Left ventricle myocardium inferior (tissue), 1 donor: Measurements from ENCODE around the gene GSTM2. TPM values are rescaled to one million over a fixed set of nuclear protein-coding genes. Genes with fewer than 3 reads are reported as not detected.
"Not testable (repeated sequence)": the region's sequence is repeated elsewhere in the genome, so short reads cannot be mapped to it uniquely, and the experiment has no call there.

Experiments
- DNase-seq: peaks from one replicate; pipeline ENCODE4 v3.0.0-alpha.2; 2020
- H3K27ac ChIP-seq: fragments of 200-600 bp; replicated peaks from 2 replicates; pipeline ENCODE4 v1.8.0; 2021
- H3K27me3 ChIP-seq: fragments of 200-600 bp; 2 replicates; pipeline ENCODE4 v1.8.0; 2021; ENCODE audit warnings: low read depth
- H3K36me3 ChIP-seq: fragments of 200-600 bp; 2 replicates; pipeline ENCODE4 v1.8.0; 2021
- H3K4me1 ChIP-seq: fragments of 200-600 bp; 2 replicates; pipeline ENCODE4 v1.8.0; 2021
- H3K4me3 ChIP-seq: fragments of 200-600 bp; 2 replicates; pipeline ENCODE4 v1.8.0; 2021; ENCODE audit warnings: mild to moderate bottlenecking, moderate library complexity
- H3K9me3 ChIP-seq: fragments of 200-600 bp; replicated peaks from 2 replicates; pipeline ENCODE4 v1.8.0; 2021
- intact Hi-C: fragments of 100-400 bp; cut with micrococcal nuclease; formaldehyde crosslinking; loops from one replicate; pipeline ENCODE4 v1.11.0; 2022
- total RNA-seq: library from RNA; stranded (reverse); fragmentation: NEBNext Ultra II Directional; extraction: Animal tissue kit (Norgen Biotek cat#: 25700); gene quantifications from one replicate; pipeline ENCODE4 v1.2.1, GENCODE V29; 2021
- TF ChIP-seq, protein P1 (sequence below): fragments of 200-600 bp; IDR thresholded peaks from 2 replicates; pipeline ENCODE4 v1.8.0; 2021; ENCODE audit warnings: antibody characterized with exemption, mild to moderate bottlenecking, borderline replicate concordance
- donor health status: DM: no; HTN: yes; CAD: no; lungs with severe emphysema.

GSTM2 gene
- total RNA-seq, 1 donor from 2014 or later = 67.3 TPM

DNA sequence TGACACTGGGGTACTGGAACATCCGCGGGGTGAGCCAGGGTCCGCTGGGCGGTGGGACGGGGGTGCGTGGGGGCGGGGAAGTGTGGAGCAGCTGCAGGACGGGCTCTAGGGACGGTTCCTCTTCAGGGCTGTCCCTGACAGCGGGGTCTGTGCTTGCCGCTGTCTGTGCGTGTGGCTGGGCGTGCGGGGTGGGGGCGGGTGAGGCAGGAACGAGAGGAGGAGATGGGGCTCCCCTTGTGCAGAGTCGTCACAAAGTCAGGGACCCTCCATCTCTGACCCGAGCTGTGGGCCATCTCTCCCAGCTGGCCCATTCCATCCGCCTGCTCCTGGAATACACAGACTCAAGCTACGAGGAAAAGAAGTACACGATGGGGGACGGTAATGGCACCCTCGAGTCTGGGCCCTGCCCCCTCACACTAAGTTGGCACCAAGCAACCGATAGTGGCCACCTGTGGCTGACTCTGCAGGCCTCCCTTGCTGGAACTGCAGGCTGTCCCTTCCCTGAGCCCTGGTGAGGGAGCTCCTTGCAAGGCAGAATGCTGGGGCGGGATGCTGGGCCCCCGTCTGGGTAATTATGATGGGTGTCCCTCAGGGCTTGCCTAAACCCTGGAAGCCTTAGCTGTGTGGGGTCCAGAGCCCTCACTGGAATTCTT, 392 bp downstream of the GSTM2 start:
- no peaks in the 10 kb centered on the region for H3K27me3 ChIP-seq
- TF ChIP-seq, protein P1, sequence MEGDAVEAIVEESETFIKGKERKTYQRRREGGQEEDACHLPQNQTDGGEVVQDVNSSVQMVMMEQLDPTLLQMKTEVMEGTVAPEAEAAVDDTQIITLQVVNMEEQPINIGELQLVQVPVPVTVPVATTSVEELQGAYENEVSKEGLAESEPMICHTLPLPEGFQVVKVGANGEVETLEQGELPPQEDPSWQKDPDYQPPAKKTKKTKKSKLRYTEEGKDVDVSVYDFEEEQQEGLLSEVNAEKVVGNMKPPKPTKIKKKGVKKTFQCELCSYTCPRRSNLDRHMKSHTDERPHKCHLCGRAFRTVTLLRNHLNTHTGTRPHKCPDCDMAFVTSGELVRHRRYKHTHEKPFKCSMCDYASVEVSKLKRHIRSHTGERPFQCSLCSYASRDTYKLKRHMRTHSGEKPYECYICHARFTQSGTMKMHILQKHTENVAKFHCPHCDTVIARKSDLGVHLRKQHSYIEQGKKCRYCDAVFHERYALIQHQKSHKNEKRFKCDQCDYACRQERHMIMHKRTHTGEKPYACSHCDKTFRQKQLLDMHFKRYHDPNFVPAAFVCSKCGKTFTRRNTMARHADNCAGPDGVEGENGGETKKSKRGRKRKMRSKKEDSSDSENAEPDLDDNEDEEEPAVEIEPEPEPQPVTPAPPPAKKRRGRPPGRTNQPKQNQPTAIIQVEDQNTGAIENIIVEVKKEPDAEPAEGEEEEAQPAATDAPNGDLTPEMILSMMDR = no peak
- H3K36me3 ChIP-seq = peaks cover 12% of the 10 kb centered on the region
- H3K27ac ChIP-seq = peak overlapping the region; percentile 63
- no peaks in the 10 kb centered on the region for H3K9me3 ChIP-seq
- H3K4me3 ChIP-seq = peak overlapping the region; percentile 73
- H3K4me1 ChIP-seq = peaks cover 29% of the 10 kb centered on the region
- no peak for DNase-seq
- intact Hi-C loops = no loop called here

DNA sequence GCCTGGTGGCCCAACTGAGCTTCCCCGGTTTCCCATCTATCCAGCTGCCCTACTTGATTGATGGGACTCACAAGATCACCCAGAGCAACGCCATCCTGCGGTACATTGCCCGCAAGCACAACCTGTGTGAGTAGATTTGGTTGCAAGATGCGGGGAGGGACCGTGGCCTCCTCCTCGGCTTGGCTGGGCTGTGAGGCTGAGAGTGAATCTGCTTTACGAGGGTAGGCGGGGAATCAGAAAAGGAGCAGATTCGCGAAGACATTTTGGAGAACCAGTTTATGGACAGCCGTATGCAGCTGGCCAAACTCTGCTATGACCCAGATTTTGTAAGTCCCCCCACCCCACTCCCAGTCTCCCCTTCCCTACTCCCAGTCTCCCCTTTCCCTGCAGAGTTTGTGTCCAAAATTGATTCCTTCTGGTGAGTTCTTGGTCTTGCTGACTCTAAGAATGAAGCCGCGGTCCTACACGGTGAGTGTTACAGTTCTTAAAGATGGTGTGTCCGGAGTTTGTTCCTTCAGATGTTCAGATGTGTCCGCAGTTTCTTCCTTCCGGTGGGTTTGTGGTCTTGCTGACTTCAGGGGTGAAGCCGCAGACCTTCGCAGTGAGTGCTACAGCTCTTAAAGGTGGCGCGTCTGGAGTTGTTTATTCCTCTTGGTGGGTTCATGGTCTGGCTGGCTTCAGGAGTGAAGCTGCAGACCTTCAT, 1.5 kb downstream of the GSTM2 start:
- H3K4me1 ChIP-seq = peaks cover 21% of the 10 kb centered on the region
- intact Hi-C loops = no loop called here
- no peaks in the 10 kb centered on the region for H3K27me3 ChIP-seq
- H3K36me3 ChIP-seq = peaks cover 15% of the 10 kb centered on the region
- no peak overlapping the region for H3K4me3 ChIP-seq
- DNase-seq = no peak
- TF ChIP-seq, protein P1 = no peak
- no peaks in the 10 kb centered on the region for H3K9me3 ChIP-seq
- no peak overlapping the region for H3K27ac ChIP-seq

DNA sequence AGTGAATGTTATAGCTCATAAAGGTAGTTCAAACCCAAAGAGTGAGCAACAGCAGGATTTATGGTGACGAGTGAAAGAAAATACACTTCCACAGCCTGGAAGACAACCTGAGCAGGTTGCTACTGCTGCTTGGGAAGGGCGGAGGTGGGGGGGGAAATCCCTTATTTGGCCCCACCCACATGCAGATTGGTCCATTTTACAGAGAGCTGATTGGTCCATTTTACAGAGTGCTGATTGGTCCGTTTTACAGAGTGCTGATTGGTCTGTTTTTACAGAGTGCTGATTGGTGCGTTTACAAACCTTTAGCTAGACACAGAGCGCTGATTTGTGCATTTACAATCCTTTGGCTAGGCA, 2.1 kb downstream of the GSTM2 start:
- H3K36me3 ChIP-seq = peaks cover 12% of the 10 kb centered on the region
- intact Hi-C loops, H3K27ac ChIP-seq, H3K4me3 ChIP-seq, H3K9me3 ChIP-seq, DNase-seq, H3K27me3 ChIP-seq: not testable (repeated sequence)
- peaks cover 21% of the 10 kb centered on the region for H3K4me1 ChIP-seq

DNA sequence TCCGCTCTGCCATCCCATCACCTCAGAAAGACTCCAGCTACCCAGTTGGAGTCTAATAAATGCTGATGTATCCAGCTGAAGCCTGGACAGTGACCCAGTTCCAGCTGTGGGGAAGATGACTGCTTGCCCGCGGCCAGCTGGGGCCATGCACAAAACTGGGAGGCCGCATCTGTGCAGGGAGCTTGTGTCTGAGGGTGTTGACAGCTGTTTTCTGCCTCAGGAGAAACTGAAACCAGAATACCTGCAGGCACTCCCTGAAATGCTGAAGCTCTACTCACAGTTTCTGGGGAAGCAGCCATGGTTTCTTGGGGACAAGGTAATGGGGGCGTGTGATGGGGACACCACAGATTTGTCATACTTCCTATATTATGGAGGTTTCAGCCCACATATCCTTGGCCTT, 3.2 kb downstream of the GSTM2 start:
- Histone ChIP-seq H3K27me3 (no peaks in the 10 kb centered on the region), H3K27ac (no peak overlapping the region), H3K36me3 (peaks cover 11% of the 10 kb centered on the region), H3K4me3 (no peak overlapping the region), H3K9me3 (no peaks in the 10 kb centered on the region), H3K4me1 (peaks cover 21% of the 10 kb centered on the region)
- TF ChIP-seq, protein P1 = no peak
- DNase-seq = no peak
- intact Hi-C loops = no loop called here

DNA sequence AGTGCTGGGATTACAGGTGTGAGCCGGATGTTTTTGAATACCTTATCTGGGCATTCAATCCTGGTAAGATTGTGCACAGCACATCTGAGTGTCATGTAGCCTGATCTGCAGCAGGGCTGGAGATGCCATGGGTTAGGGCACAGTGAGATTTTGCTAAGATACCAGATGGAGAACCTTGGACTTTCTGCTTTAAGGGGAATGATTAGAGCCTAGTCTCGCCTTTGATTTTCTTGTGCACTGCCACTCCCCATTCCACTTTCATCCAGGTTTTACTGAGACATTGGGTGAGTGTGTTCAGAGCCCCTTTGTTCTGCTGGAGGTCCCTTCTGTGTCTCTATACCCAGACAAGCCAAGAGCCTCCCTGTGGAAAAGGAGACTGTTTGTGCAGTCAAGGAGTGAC, 6.0 kb downstream of the GSTM2 start:
- intact Hi-C loops, H3K9me3 ChIP-seq, H3K4me1 ChIP-seq, H3K27me3 ChIP-seq, DNase-seq, H3K27ac ChIP-seq, H3K4me3 ChIP-seq: not testable (repeated sequence)
- H3K36me3 ChIP-seq = peaks cover 11% of the 10 kb centered on the region

DNA sequence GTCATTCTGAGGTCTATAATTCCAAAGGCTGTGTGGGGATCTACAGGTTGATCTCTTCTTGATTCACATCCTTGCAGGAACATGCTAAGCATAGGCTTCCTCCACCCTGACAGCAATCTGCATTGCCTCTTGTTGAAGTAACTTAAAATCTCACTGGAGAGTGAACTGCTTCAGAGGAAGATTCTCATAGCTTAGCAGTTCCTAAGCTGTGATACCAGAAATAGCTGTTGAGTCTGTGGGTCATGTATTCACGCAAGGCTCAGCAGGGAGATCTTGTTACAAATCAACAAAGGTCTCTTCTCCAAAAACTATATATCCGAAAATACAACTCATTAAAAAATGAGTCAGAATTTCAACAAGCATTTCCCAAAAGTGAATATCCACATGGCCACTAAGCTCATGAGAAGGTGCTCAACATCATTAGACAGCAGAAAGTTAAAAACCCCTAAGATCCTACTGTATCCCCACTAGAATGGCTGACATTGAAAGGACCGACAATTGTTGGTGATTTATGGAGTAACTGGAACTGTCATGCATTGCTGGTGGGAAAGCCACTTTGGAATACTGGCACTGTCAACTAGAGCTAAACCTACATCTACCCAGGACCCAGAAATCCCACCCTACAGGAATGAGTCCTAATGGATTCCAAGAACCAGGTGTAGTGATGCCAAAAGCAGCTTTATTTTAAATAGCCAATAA, 9.0 kb downstream of the GSTM2 start:
- intact Hi-C loops = not testable (repeated sequence)

DNA sequence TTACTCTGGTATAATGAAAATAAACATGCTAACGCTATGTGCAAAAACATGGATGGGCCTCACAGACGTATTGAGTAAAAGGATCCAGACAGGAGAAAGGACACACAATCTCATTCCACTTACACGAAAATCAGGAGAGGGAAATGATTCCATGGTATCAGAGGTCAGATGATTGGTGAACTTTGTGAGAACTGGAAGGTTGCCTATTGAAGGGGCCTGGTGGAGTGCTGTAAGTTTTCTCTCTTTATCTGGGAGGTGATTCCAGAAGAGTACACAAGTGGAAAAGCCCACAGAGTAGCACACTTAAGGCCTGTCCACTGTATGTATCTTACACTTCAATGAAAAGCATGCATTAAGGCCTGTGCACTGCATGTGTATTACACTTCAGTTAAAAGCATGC, 9.6 kb downstream of the GSTM2 start:
- Histone ChIP-seq H3K9me3 (no peaks in the 10 kb centered on the region), H3K27ac (no peak overlapping the region), H3K4me1 (peaks cover 4% of the 10 kb centered on the region), H3K4me3 (no peak overlapping the region), H3K36me3 (peaks cover 6% of the 10 kb centered on the region), H3K27me3 (no peaks in the 10 kb centered on the region)
- no peak for DNase-seq
- TF ChIP-seq, protein P1 = no peak
- intact Hi-C loops = no loop called here

More for the DNA sequence above, 9.0 kb downstream of the GSTM2 start:
- not testable (repeated sequence) for DNase-seq, H3K27me3 ChIP-seq, H3K36me3 ChIP-seq, H3K4me1 ChIP-seq, H3K27ac ChIP-seq, H3K9me3 ChIP-seq, H3K4me3 ChIP-seq

DNA sequence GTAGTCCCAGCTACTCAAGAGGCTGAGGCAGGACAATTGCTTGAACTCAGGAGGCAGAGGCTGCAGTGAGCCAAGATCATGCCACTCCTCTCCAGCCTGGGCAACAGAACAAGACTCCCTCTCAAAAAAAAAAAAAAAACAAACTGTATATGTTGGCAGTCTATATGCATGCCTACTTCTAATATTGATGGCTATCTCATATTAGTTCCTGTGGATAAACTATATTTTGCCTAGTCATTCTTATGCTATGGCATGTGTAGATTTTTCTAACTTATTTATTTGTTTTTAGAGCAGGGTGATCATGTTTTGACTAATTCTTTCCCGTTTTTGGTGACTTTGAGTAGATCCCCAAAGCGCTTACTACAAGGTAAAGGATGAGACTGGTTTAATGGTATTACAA, 10.8 kb downstream of the GSTM2 start:
- H3K27me3 ChIP-seq, H3K9me3 ChIP-seq, H3K4me1 ChIP-seq, H3K4me3 ChIP-seq, H3K36me3 ChIP-seq, H3K27ac ChIP-seq, DNase-seq, intact Hi-C loops: not testable (repeated sequence)

DNA sequence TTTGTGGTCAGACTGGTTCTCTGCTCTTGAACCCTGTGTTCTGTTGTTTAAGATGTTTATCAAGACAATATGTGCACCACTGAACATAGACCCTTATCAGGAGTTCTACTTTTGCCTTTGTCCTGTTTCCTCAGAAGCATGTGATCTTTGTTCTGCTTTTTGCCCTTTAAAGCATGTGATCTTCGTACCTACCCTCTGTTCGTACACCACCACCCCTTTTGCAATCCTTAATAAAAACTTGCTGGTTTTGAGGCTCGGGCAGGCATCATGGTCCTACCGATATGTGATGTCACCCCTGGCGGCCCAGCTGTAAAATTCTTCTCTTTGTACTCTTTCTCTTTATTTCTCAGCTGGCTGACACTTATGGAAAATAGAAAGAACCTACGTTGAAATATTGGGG, 16.9 kb downstream of the GSTM2 start:
- H3K9me3 ChIP-seq, DNase-seq, intact Hi-C loops, H3K27me3 ChIP-seq, H3K4me3 ChIP-seq, H3K27ac ChIP-seq, H3K4me1 ChIP-seq, H3K36me3 ChIP-seq: not testable (repeated sequence)
